SU-DHL-6 (cell line): ENCODE results near the gene LRRC49.

Experiments
- H2AFZ ChIP-seq: fragments of 200-600 bp; sonication (generic); 2 replicates; pipeline ENCODE4 v1.6.1; 2014; ENCODE audit warnings: low read depth, mild to moderate bottlenecking, moderate library complexity, mixed read lengths, antibody characterized with exemption, low read length; ENCODE audit not compliant: severe bottlenecking
- H3F3A ChIP-seq: fragments of 200-600 bp; shearing (Covaris generic); 2 replicates; pipeline ENCODE4 v1.6.0; 2016; ENCODE audit warnings: antibody characterized with exemption, mild to moderate bottlenecking; ENCODE audit not compliant: insufficient read depth
- H3K27ac ChIP-seq: fragments of 200-600 bp; sonication (generic); 2 replicates; pipeline ENCODE4 v1.5.1; 2016; ENCODE audit warnings: low read depth, mild to moderate bottlenecking, low read length, moderate library complexity, mixed read lengths
- H3K27me3 ChIP-seq: fragments of 200-600 bp; sonication (generic), shearing (Covaris generic); 2 replicates; pipeline ENCODE4 v1.6.0; 2014; ENCODE audit warnings: mild to moderate bottlenecking, low read length
- H3K36me3 ChIP-seq: fragments of 200-600 bp; sonication (generic); 2 replicates; pipeline ENCODE4 v1.6.1; 2014; ENCODE audit warnings: mild to moderate bottlenecking, low read length, mixed read lengths
- H3K4me2 ChIP-seq: fragments of 300-600, 200-600 bp; shearing (Covaris generic), sonication (generic); 2 replicates; pipeline ENCODE4 v1.6.0; 2014; ENCODE audit warnings: low read length, low read depth, mild to moderate bottlenecking; ENCODE audit not compliant: poor library complexity, severe bottlenecking
- H3K4me3 ChIP-seq: fragments of 200-600 bp; sonication (generic); 2 replicates; pipeline ENCODE4 v1.5.1; 2014; ENCODE audit warnings: antibody characterized with exemption, low read length, mild to moderate bottlenecking, mixed read lengths; ENCODE audit not compliant: insufficient read depth, poor library complexity, severe bottlenecking
- H3K79me2 ChIP-seq: fragments of 200-600 bp; sonication (generic); 2 replicates; pipeline ENCODE4 v1.6.1; 2014; ENCODE audit warnings: mild to moderate bottlenecking, low read length, moderate library complexity; ENCODE audit not compliant: insufficient read depth
- H3K9ac ChIP-seq: fragments of 200-600 bp; sonication (generic); 2 replicates; pipeline ENCODE4 v1.7.0; 2014; ENCODE audit warnings: mild to moderate bottlenecking, low read length
- H3K9me2 ChIP-seq: fragments of 200-600 bp; sonication (generic); replicated peaks from 2 replicates; pipeline ENCODE4 v1.6.1; 2014; ENCODE audit warnings: low read length; ENCODE audit not compliant: insufficient read depth
- H3K9me3 ChIP-seq: fragments of 200-600 bp; sonication (generic); 2 replicates; pipeline ENCODE4 v1.6.1; 2014; ENCODE audit warnings: low read length, mixed read lengths; ENCODE audit not compliant: insufficient read depth
- H4K20me1 ChIP-seq: fragments of 200-600 bp; sonication (generic); 2 replicates; pipeline ENCODE4 v1.6.1; 2014; ENCODE audit warnings: low read depth, mild to moderate bottlenecking, antibody characterized with exemption, low read length, moderate library complexity, mixed read lengths
- CTCF ChIP-seq: fragments of 200-600 bp; sonication (generic); IDR thresholded peaks from one replicate; pipeline ENCODE4 v1.5.1; 2017; ENCODE audit warnings: antibody characterized with exemption, mild to moderate bottlenecking, low read length, moderate library complexity; ENCODE audit not compliant: insufficient read depth, poor library complexity, severe bottlenecking
- EZH2phosphoT487 ChIP-seq: fragments of 200-600 bp; sonication (generic), shearing (Covaris generic); conservative IDR thresholded peaks from 2 replicates; pipeline ENCODE4 v1.6.1; 2018; ENCODE audit warnings: mild to moderate bottlenecking, antibody characterized with exemption, low read length, moderate library complexity, mixed read lengths

LRRC49 gene

GRCh38 chr15:71055461-71055860, 162.8 kb downstream of the LRRC49 start:
- H3K9me2 ChIP-seq, result no peaks in the 10 kb centered on the region
- no peak overlapping the region for H2AFZ ChIP-seq
- H3F3A ChIP-seq, result no peaks in the 10 kb centered on the region
- H3K4me3 ChIP-seq, result no peak overlapping the region
- no peak overlapping the region for H3K27ac ChIP-seq
- H3K79me2 ChIP-seq, result no peaks in the 10 kb centered on the region
- H3K9ac ChIP-seq, result no peak overlapping the region
- no peaks in the 10 kb centered on the region for H3K27me3 ChIP-seq
- H3K9me3 ChIP-seq, result no peaks in the 10 kb centered on the region
- no peak overlapping the region for H3K4me2 ChIP-seq
- H3K36me3 ChIP-seq, result no peaks in the 10 kb centered on the region
- TF ChIP-seq CTCF, result no peak
- no peak for TF ChIP-seq EZH2phosphoT487
- H4K20me1 ChIP-seq, result no peaks in the 10 kb centered on the region

- Histone ChIP-seq H3K9me2 (no peaks in the 10 kb centered on the region), H3K9me3 (no peaks in the 10 kb centered on the region), H3K79me2 (no peaks in the 10 kb centered on the region), H4K20me1 (no peaks in the 10 kb centered on the region), H3K36me3 (no peaks in the 10 kb centered on the region), H3K4me3 (no peak overlapping the region), H3K27me3 (no peaks in the 10 kb centered on the region), H3K27ac (no peak overlapping the region), H2AFZ (no peak overlapping the region), H3K9ac (no peak overlapping the region), H3F3A (no peaks in the 10 kb centered on the region), H3K4me2 (no peak overlapping the region)
- TF ChIP-seq CTCF (no peak), EZH2phosphoT487 (no peak)
Measured at GRCh38 chr15:71056111-71056510, 163.5 kb downstream of the LRRC49 start.

GRCh38 chr15:71057143-71057542, 164.5 kb downstream of the LRRC49 start:
- Histone ChIP-seq H3K27ac (no peak overlapping the region), H4K20me1 (no peaks in the 10 kb centered on the region), H3F3A (no peaks in the 10 kb centered on the region), H3K4me3 (no peak overlapping the region), H3K4me2 (no peak overlapping the region), H3K9me3 (no peaks in the 10 kb centered on the region), H3K9ac (no peak overlapping the region), H2AFZ (no peak overlapping the region), H3K9me2 (no peaks in the 10 kb centered on the region), H3K36me3 (no peaks in the 10 kb centered on the region), H3K79me2 (no peaks in the 10 kb centered on the region), H3K27me3 (no peaks in the 10 kb centered on the region)
- no peak for TF ChIP-seq EZH2phosphoT487
- TF ChIP-seq CTCF, result no peak

GRCh38 chr15:71057581-71057980, 165.0 kb downstream of the LRRC49 start:
- no peaks in the 10 kb centered on the region for H3K9me2 ChIP-seq
- H3K36me3 ChIP-seq, result no peaks in the 10 kb centered on the region
- H3K79me2 ChIP-seq, result no peaks in the 10 kb centered on the region
- no peaks in the 10 kb centered on the region for H3K9me3 ChIP-seq
- no peak overlapping the region for H2AFZ ChIP-seq
- no peak overlapping the region for H3K9ac ChIP-seq
- H3K27ac ChIP-seq, result no peak overlapping the region
- H3K4me3 ChIP-seq, result no peak overlapping the region
- TF ChIP-seq CTCF, result no peak
- TF ChIP-seq EZH2phosphoT487, result no peak
- no peaks in the 10 kb centered on the region for H3K27me3 ChIP-seq
- no peak overlapping the region for H3K4me2 ChIP-seq
- no peaks in the 10 kb centered on the region for H3F3A ChIP-seq
- H4K20me1 ChIP-seq, result no peaks in the 10 kb centered on the region
